ENCODE measurements around the gene IGFBP2. TPM values are rescaled to one million over a fixed set of nuclear protein-coding genes. Genes with fewer than 3 reads are reported as not detected.

IGFBP2 gene
- total and polyA plus RNA-seq, 2 of the 13 experiments (the other 11 are each of a cell fraction or from before 2014, with no cell fraction given): 2.0 to 5.8 TPM

GRCh38 chr2:216698895-216699294, 65.7 kb downstream of the IGFBP2 start:
- peak; percentile 61 for DNase-seq (ENCODE audit: low spot score)
- Histone ChIP-seq H3K36me3 (replicated peaks in 1 of 2; ENCODE audit: control insufficient read depth in 1 of 2, insufficient read depth in 2 of 2, low read length in 2 of 2) (no peaks in the 10 kb centered on the region), H3K4me1 (ENCODE audit: insufficient read depth, low read length) (no peaks in the 10 kb centered on the region), H3K27ac (ENCODE audit: extremely low read length, insufficient read depth, low read length) (no peak overlapping the region), H3K9ac (ENCODE audit: insufficient read depth, low read depth, low read length) (no peak overlapping the region), H4K20me1 (ENCODE audit: insufficient read depth, low read length) (no peaks in the 10 kb centered on the region), H3K4me2 (ENCODE audit: low read depth, low read length) (no peak overlapping the region), H3K27me3 (ENCODE audit: control insufficient read depth in 1 of 2, insufficient read depth in 2 of 2, low read length in 2 of 2) (peaks cover 5 to 60% of the 10 kb centered on the region in 2 experiments; a peak in 4 of 5 replicates), H3K79me2 (ENCODE audit: insufficient read depth, low read length) (no peaks in the 10 kb centered on the region), H3K9me3 (ENCODE audit: low read length) (no peaks in the 10 kb centered on the region), H3K4me3 (replicated peaks in 1 of 3; ENCODE audit: insufficient read depth in 1 of 3, low read depth in 2 of 3, low read length in 3 of 3) (no peak overlapping the region), H2AFZ (ENCODE audit: low read length) (no peak overlapping the region)
- intact Hi-C loops (cut with micrococcal nuclease; ENCODE audit: unreplicated experiment) (loop anchor here (1.0 to 10.0 kb wide), 6 partner anchors 78 to 1013 kb away; no protein-coding TSS in a partner anchor), in situ Hi-C loops (cut with HindIII; ENCODE audit: extremely low pct_ligation_motif_present, low pct_unique_long_range_greater_than_20kb) (loop anchor here (5.0 kb wide), 1 partner anchor 813 kb away; no protein-coding TSS in a partner anchor)
- WGBS (ENCODE audit: low lambda C conversion rate): 5% methylated on average over 5 of the region's 5 CpGs
- CTCF ChIA-PET (ENCODE audit: low intra/inter-chr PET ratio, low total read pairs): interaction anchor here (1.1 to 2.8 kb wide), 3 partner anchors 444 to 811 kb away, joined by 3 to 22 read pairs (median 19); no protein-coding TSS in a partner anchor
- peak; percentile 95 for FAIRE-seq
- BruUV-seq (replicated peaks): no TSS peak
- POLR2A ChIA-PET: no interaction called here
- peak; percentile 86 for ATAC-seq
- TF ChIP-seq ERF (CRISPR knock-in tag; IDR thresholded peaks at IDR 0.05) (peak; percentile 52; the same call in 1 of the 2 replicates), HNRNPUL1 (IDR thresholded peaks at IDR 0.05; ENCODE audit: low read depth, low read length) (no peak), THAP11 (CRISPR knock-in tag; IDR thresholded peaks at IDR 0.05) (0 out of 2 replicates have a peak, but pooled peaks have one; percentile 32), CEBPZ (IDR thresholded peaks at IDR 0.05; ENCODE audit: low read length) (no peak), MIXL1 (CRISPR knock-in tag; IDR thresholded peaks at IDR 0.05) (0 out of 2 replicates have a peak, but pooled peaks have one; percentile 31), CTCF (CRISPR knock-in tag; IDR thresholded peaks at IDR 0.05) (peak; percentile 92), KLF16 (CRISPR knock-in tag; IDR thresholded peaks at IDR 0.05) (peak in 1 of 2 experiments; percentile 46; a peak in 1 of 4 replicates), KAT2B (IDR thresholded peaks at IDR 0.05; ENCODE audit: borderline replicate concordance, low read depth, low read length) (no peak), ZSCAN29 (CRISPR knock-in tag; conservative IDR thresholded peaks at IDR 0.05) (no peak), TIGD3 (CRISPR knock-in tag; IDR thresholded peaks at IDR 0.05; ENCODE audit: borderline replicate concordance) (no peak), ATF7-NPFF (CRISPR knock-in tag; IDR thresholded peaks at IDR 0.05; ENCODE audit: low read depth) (no peak), PBX2 (CRISPR knock-in tag; IDR thresholded peaks at IDR 0.05) (0 out of 2 replicates have a peak, but pooled peaks have one; percentile 10), MEIS1 (CRISPR knock-in tag; IDR thresholded peaks at IDR 0.05; ENCODE audit: borderline replicate concordance) (no peak), PITX1 (CRISPR knock-in tag; IDR thresholded peaks at IDR 0.05) (peak; percentile 21; the same call in 1 of the 2 replicates), DR1 (CRISPR knock-in tag; IDR thresholded peaks at IDR 0.05) (no peak), ZNF331 (CRISPR knock-in tag; IDR thresholded peaks at IDR 0.05) (0 out of 2 replicates have a peak, but pooled peaks have one; percentile 29)
